ENCODE data around the gene ATP4B.

The ATP4B gene

DNA sequence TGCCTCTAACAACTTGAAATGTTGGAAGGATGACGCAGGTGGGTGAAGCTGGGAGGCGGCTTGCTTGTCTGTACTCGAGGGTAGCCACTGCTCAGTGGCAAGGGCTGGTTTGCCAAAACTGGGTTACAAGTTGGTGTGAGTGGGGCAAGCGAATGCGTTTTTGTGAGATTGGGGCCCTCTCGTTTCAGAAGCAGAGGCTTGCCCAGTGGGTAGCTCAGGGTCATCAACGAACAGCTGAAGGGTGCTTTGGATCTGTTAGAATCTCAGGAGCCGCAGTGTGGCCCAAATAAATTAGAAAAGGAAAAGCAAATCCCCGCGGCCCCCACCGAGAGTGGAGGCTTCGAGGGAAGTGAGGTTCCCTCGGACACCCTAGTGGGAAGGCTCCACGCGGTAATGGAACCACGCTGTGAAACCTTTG is 7.3 kb downstream of the ATP4B start:
- TF ChIP-seq, protein P1, sequence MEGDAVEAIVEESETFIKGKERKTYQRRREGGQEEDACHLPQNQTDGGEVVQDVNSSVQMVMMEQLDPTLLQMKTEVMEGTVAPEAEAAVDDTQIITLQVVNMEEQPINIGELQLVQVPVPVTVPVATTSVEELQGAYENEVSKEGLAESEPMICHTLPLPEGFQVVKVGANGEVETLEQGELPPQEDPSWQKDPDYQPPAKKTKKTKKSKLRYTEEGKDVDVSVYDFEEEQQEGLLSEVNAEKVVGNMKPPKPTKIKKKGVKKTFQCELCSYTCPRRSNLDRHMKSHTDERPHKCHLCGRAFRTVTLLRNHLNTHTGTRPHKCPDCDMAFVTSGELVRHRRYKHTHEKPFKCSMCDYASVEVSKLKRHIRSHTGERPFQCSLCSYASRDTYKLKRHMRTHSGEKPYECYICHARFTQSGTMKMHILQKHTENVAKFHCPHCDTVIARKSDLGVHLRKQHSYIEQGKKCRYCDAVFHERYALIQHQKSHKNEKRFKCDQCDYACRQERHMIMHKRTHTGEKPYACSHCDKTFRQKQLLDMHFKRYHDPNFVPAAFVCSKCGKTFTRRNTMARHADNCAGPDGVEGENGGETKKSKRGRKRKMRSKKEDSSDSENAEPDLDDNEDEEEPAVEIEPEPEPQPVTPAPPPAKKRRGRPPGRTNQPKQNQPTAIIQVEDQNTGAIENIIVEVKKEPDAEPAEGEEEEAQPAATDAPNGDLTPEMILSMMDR (IDR thresholded peaks at IDR 0.05): no peak
- TF ChIP-seq ZFX (IDR thresholded peaks at IDR 0.05; ENCODE audit: borderline replicate concordance): no peak

GRCh38 chr13:113650275-113650674 is 7.7 kb downstream of the ATP4B start:
- no peak overlapping the region for H3K27ac ChIP-seq
- no peak for TF ChIP-seq ZFX (IDR thresholded peaks at IDR 0.05; ENCODE audit: borderline replicate concordance)
- TF ChIP-seq, protein P1 (IDR thresholded peaks at IDR 0.05): no peak

More for the DNA sequence above, 7.3 kb downstream of the ATP4B start:
- H3K27ac ChIP-seq: no peak overlapping the region

GRCh38 chr13:113649212-113649611 is 8.8 kb downstream of the ATP4B start:
- H3K27ac ChIP-seq: no peak overlapping the region
- no peak for TF ChIP-seq ZFX (IDR thresholded peaks at IDR 0.05; ENCODE audit: borderline replicate concordance)
- TF ChIP-seq, protein P1 (IDR thresholded peaks at IDR 0.05): no peak

GRCh38 chr13:113648216-113648610 is 9.8 kb downstream of the ATP4B start:
- TF ChIP-seq ZFX (IDR thresholded peaks at IDR 0.05; ENCODE audit: borderline replicate concordance): no peak
- TF ChIP-seq, protein P1 (IDR thresholded peaks at IDR 0.05): no peak
- no peak overlapping the region for H3K27ac ChIP-seq

DNA sequence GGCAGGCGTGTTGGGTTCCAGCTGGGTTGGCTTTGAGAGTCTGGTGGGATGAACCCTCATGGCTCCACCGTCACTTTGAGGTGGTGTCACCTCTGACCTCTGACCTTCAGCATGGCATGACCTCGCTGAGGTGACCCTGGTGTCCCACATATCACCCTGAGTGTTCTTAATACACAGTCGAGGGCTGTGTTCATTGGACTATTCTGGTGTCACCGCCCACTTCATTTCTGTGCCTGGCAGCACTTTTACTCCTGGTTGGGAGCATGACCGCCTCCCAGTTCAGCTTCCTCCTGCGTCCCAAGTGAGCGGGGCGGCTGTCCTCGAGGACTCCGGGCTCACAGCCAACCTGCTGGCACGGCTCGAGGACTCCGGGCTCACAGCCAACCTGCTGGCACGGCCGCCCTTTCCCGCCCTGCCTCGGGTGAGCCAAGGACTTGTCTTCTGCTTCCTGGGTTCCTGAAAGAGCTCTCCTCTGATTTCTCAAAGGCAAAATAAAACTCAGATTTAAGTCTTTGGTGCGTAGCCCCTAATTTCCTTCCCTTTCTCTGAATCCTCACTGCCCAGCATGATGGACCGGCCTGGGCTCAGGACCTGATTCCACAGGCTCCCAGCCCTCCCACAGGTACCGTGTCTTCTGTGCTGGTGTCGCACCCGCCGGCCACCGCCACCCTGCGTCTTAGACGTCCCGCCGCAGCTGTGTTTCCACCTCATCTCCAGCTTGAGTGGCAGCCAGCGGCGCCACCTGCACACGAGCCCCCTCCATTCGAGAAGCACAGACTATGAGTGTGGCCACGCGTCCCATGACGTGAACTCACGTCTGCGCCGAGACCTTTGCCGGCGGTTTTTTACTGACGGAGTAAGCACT is 10.4 kb downstream of the ATP4B start:
- TF ChIP-seq ZFX (IDR thresholded peaks at IDR 0.05; ENCODE audit: borderline replicate concordance): no peak
- TF ChIP-seq, protein P1 (IDR thresholded peaks at IDR 0.05): no peak
- no peak overlapping the region for H3K27ac ChIP-seq

GRCh38 chr13:113646921-113647340 is 11.1 kb downstream of the ATP4B start:
- TF ChIP-seq ZFX (IDR thresholded peaks at IDR 0.05; ENCODE audit: borderline replicate concordance): no peak
- TF ChIP-seq, protein P1 (IDR thresholded peaks at IDR 0.05): no peak
- no peak overlapping the region for H3K27ac ChIP-seq

DNA sequence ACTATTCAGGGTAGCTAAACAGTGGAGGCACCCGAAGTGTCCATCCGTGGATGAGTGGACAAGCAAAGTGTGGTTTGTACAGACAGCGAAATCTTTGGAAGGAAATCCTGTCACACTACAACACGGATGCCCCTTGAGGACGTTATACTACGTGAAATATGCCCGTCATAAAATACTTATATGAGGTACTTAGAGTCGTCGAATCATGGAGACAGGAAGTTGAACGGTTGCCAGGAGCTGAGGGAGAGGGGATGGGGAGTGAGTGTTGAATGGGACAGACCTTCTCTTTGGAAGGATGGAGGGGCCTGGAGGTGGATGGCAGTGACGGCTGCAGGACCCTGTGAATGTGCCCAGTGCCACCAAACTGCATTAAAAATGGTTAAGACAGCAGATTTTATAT is 11.6 kb downstream of the ATP4B start:
- no peak overlapping the region for H3K27ac ChIP-seq
- TF ChIP-seq, protein P1 (IDR thresholded peaks at IDR 0.05): no peak
- no peak for TF ChIP-seq ZFX (IDR thresholded peaks at IDR 0.05; ENCODE audit: borderline replicate concordance)
